ENCODE measurements around the gene SMPD1.

GRCh38 chr11:6402061-6402470 lies 11.8 kb downstream of the SMPD1 start:
- no peak for TF ChIP-seq POLR2A (IDR thresholded peaks at IDR 0.05)
- TF ChIP-seq POLR2AphosphoS5 (IDR thresholded peaks at IDR 0.05), result no peak

All from gastroesophageal sphincter (tissue), 2 donors.